GM21825 (cell line): ENCODE data around the gene ATOH8.
A peak's percentile ranks its signal among the peaks of the same experiment; 100 is the strongest.
"Not testable (repeated sequence)": the region's sequence is repeated elsewhere in the genome, so short reads cannot be mapped to it uniquely, and the experiment has no call there.

ENCODE experiments used
- ATAC-seq: cut with Tn5 transposase; IDR thresholded peaks from one replicate; pipeline ENCODE4 v1.9.1; 2021; ENCODE audit warnings: mild to moderate bottlenecking, moderate library complexity; ENCODE audit not compliant: unreplicated experiment

Gene ATOH8

GRCh38 chr2:85819811-85820510 lies 66.2 kb downstream of the ATOH8 start:
- no peak for ATAC-seq

- no peak for ATAC-seq
Observed at GRCh38 chr2:85822766-85823165, 69.0 kb downstream of the ATOH8 start.

- ATAC-seq, result no peak
Observed at GRCh38 chr2:85823951-85824350, 70.2 kb downstream of the ATOH8 start.

- ATAC-seq, result peak; percentile 64
Observed at GRCh38 chr2:85826990-85827878, 73.4 kb downstream of the ATOH8 start.

GRCh38 chr2:85827879-85828569 lies 74.2 kb downstream of the ATOH8 start:
- ATAC-seq, result no peak

GRCh38 chr2:85828725-85829124 lies 74.9 kb downstream of the ATOH8 start:
- no peak for ATAC-seq

GRCh38 chr2:85829394-85829793 lies 75.6 kb downstream of the ATOH8 start:
- not testable (repeated sequence) for ATAC-seq

GRCh38 chr2:85830645-85831044 lies 76.9 kb downstream of the ATOH8 start:
- no peak for ATAC-seq

GRCh38 chr2:85831735-85832134 lies 77.9 kb downstream of the ATOH8 start:
- ATAC-seq, result no peak

GRCh38 chr2:85834466-85834865 lies 80.7 kb downstream of the ATOH8 start:
- no peak for ATAC-seq
